GM12874 (cell line): ENCODE results near the gene TCEAL4.

ENCODE experiments used
- TF ChIP-seq, protein P1 (sequence below): IDR thresholded peaks from 2 replicates; pipeline ENCODE4 v1.5.1; 2011; ENCODE audit warnings: low read depth, mild to moderate bottlenecking, control low read depth, low read length, moderate library complexity; ENCODE audit not compliant: insufficient read depth

The TCEAL4 gene

DNA sequence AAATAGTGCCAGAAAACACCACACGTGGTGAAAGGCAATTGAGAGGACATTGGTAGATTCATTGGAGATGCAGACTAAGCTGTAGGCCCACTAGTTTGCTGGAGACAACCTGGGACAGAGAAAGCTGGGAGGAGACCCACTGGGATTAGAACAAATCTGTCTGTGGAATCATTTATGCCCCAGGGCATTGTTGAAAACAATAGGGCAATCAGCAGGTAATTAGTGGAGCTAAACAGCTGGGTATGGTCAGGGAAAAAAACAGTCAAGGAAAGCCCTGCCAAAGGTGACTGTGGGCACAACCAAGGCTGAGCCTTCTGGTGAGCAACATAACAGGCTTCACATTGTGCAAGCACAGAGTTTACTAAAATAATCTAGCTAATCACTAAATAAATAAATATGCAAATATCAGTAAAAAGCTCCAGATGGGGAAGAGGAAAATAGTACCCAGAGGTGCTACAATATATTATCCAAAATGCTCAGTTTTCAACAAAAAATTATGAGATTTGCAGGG, 31.4 kb downstream of the TCEAL4 start:
- TF ChIP-seq, protein P1, sequence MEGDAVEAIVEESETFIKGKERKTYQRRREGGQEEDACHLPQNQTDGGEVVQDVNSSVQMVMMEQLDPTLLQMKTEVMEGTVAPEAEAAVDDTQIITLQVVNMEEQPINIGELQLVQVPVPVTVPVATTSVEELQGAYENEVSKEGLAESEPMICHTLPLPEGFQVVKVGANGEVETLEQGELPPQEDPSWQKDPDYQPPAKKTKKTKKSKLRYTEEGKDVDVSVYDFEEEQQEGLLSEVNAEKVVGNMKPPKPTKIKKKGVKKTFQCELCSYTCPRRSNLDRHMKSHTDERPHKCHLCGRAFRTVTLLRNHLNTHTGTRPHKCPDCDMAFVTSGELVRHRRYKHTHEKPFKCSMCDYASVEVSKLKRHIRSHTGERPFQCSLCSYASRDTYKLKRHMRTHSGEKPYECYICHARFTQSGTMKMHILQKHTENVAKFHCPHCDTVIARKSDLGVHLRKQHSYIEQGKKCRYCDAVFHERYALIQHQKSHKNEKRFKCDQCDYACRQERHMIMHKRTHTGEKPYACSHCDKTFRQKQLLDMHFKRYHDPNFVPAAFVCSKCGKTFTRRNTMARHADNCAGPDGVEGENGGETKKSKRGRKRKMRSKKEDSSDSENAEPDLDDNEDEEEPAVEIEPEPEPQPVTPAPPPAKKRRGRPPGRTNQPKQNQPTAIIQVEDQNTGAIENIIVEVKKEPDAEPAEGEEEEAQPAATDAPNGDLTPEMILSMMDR = no peak

DNA sequence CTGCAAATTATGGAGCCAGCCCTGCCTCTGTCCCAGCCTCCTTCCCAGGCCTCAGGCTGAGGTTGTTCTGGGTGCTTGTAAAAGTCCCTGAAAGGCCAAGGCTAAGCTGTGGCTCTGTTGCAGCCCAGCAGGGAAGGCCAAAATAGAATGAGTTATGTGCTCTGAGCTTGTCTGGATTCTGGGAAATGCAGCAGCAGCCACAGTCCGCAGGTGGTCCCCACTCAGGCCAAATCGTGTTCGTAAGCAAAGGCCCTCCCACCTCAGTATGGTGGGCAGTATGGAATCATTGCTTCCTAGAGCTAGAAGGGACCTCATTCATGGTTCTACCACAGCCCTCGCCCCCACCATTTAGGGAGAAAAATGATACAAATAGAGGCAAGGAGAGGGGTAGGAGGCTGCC, 38.8 kb downstream of the TCEAL4 start:
- TF ChIP-seq, protein P1 = no peak

DNA sequence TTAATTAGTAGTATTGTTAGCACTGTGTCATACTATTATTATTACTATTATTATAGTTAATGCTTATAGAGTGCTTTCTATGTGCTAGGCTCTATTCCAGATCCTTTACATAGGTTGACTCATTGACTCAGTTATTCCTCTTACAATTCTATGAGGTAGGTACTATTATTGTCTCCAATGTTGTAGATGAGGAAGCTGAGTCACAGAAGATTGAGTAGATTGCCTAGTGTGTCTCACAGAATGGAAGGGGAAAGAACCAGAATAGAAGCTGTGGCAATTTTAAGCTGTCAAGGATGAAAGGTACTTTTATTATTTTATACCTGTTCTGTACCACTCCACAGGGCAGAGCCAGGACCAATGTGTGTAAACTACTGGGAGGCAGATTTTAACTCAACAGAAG, 41.5 kb downstream of the TCEAL4 start:
- TF ChIP-seq, protein P1 = no peak

DNA sequence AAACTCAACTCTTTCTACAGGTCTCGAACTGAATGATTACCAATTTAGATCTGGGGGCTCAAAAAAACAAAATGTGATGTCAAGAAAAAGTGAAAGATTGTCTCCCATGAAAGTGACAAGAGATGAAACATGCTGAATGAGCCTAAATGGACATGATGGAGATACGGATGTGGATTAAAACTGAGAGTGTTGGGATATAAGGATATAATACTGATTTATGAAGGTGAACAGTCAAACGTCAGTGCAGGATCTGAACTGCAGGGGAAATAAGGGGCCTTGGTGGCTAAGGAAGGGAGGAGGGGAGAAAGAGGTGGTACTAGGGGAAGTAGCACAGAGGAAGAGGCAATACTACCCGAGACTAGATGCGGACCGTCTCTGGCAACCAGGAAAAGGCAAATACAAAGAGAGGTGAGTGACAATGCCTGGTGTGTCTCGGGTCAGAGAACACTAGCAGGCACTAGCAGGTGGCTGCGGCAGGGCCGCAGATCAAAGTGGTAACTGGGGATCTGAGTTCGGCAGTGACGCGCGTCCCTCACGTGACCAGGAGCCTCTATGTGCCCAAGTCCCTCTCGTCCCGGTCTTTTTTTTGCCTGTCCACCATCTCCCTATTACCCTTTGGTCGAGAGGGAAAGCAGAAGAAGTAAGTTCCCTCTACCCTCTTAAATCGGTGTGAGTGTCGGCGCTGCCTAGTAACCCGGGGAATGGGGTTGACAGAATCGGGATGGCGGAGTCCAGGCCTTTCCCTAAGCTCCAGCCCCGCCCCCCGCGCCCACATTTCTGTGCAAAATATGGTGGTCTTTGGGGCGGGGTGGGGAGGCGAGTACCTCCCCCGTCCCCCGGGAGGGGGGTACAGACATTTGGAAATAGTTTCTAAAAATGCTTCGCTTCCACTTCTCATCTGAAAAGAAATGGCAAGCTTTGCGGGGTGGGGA, 43.3 kb downstream of the TCEAL4 start, which contains the start of gene TCEAL1:
TCEAL1 (plus strand) TSS at position 590 of the 932 bp plus-strand sequence. CDS start 942 bp downstream, outside the sequence.
- TF ChIP-seq, protein P1 = no peak

DNA sequence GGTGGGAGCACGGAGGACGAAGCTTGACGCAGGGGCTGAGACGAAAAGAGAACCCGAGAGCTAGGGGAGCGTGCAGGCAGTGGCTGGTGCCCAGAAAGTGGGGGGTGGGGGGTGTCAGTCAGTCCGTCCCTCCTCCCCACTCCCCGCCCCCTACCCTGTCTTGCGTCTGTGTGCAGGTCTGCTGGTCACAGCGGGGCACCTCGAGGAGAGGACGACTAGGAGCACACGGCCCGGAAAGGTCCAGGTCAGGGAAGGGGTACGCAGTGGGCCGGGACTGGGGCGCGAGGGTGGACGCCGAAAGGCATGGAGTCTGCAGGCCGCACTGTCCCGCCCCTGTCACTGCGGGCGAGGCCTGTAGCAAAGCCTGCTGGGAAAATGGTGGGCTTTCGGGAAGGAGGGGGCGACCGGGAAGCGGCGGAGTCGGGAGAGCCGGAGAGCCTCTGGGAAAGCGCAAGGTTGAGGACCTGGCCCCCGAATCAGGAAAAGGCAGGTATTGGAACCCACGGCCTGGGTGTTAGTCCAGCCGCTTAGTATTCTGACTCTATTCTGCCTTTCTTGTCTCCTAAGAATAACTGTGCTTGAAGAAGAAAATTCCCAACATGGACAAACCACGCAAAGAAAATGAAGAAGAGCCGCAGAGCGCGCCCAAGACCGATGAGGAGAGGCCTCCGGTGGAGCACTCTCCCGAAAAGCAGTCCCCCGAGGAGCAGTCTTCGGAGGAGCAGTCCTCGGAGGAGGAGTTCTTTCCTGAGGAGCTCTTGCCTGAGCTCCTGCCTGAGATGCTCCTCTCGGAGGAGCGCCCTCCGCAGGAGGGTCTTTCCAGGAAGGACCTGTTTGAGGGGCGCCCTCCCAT, 44.2 kb downstream of the TCEAL4 start:
- TF ChIP-seq, protein P1 = no peak

DNA sequence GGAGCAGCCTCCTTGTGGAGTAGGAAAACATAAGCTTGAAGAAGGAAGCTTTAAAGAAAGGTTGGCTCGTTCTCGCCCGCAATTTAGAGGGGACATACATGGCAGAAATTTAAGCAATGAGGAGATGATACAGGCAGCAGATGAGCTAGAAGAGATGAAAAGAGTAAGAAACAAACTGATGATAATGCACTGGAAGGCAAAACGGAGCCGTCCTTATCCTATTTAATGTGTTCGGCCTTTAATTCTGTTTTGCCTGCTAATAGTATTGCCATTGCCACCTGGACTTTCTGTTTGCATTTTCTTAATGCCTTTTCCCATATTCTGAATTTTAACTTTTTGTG, 44.8 kb downstream of the TCEAL4 start:
- TF ChIP-seq, protein P1 = no peak

DNA sequence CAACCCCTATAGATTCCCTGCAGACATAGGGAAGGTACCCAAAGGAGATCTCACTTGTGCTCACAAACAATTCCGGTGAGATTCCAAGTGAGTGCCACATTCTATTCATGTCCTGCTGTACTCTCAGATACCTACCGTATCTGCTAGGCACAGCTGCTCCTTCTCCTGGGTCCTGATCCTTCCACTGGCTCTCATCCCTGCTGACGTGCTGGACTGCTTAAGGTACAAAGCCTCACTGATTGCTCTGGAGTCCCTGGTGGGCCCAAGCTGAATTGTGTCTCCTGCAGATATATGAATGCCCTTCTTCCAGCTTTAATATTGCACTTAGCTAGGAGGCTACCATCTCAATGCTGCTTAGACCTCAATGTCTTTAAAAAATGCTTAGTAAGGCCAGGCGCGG, 45.8 kb downstream of the TCEAL4 start:
- TF ChIP-seq, protein P1 = no peak
